Adrenal gland (tissue), 12 donors: ENCODE measurements around the gene ALAS2. TPM values are rescaled to one million over a fixed set of nuclear protein-coding genes. Genes with fewer than 3 reads are reported as not detected.

Source experiments
- DNase-seq, 7 donors: peaks; one replicate each; pipeline ENCODE4 v3.0.0-alpha.2; 2019 to 2020
- H3K27ac ChIP-seq, 5 donors: fragments of 200-600 bp; sonication (generic) in 4 of 5; 1 replicate in 3 of 5; 2 replicates in 2 of 5; pipeline versions ENCODE4 v1.5.1 to v1.8.0; 2016 to 2020; ENCODE audit warnings: mild to moderate bottlenecking in 1 of 5
- H3K27me3 ChIP-seq: fragments of 200-600 bp; 2 replicates; pipeline ENCODE4 v1.8.0; 2021
- H3K36me3 ChIP-seq, 2 donors: fragments of 200-600 bp; replicated peaks in 1 of 2; 1 replicate in 1 of 2; 2 replicates in 1 of 2; pipeline versions ENCODE4 v1.5.1 to v1.8.0; 2018 to 2022
- H3K4me1 ChIP-seq, 2 donors: fragments of 200-600 bp; replicated peaks in 1 of 2; 1 replicate in 1 of 2; 2 replicates in 1 of 2; pipeline versions ENCODE4 v1.5.1 to v1.8.0; 2018 to 2021
- H3K4me3 ChIP-seq, 4 donors: fragments of 200-600 bp; sonication (generic) in 3 of 4; one replicate each; pipeline ENCODE4 v1.5.1; 2016 to 2018
- H3K9me3 ChIP-seq, 3 donors: fragments of 200-600 bp; sonication (generic) in 1 of 3; replicated peaks in 1 of 3; 1 replicate in 2 of 3; 2 replicates in 1 of 3; pipeline versions ENCODE4 v1.5.1 to v1.8.0; 2016 to 2021
- CTCF ChIP-seq, 6 experiments: fragments of 450-650 bp in 4 of 6; fragments of 200-600 bp in 2 of 6; sonication (generic) in 1 of 6; IDR thresholded peaks; 1 replicate in 5 of 6; 2 replicates in 1 of 6; pipeline versions ENCODE4 v1.5.1 to v1.8.0; 2016 to 2021; ENCODE audit warnings: antibody characterized with exemption in 6 of 6, mild to moderate bottlenecking in 2 of 6, moderate library complexity in 1 of 6
- POLR2A ChIP-seq, 2 donors: fragments of 450-650 bp; IDR thresholded peaks; one replicate each; pipeline ENCODE4 v1.6.1; 2017; ENCODE audit warnings: antibody characterized with exemption in 2 of 2, mild to moderate bottlenecking in 2 of 2, moderate library complexity in 1 of 2
- WGBS, 4 donors: extraction: QIAGEN DNeasy Blood & Tissue Kit in 2 of 4; methylation state at CpG; one replicate each; pipeline versions ENCODE4 v1.1.5 to v1.1.7; 2013 to 2017; 5-methylcytosine and 5-hydroxymethylcytosine counted together
- intact Hi-C, 2 donors: fragments of 100-400 bp; cut with DNase I; formaldehyde crosslinking; loops; one replicate each; pipeline versions ENCODE4 v1.14.1 to v1.15.0; 2022 to 2023
- polyA plus RNA-seq, 3 donors: library from polyadenylated mRNA; stranded (reverse); fragments of 200-250 nt in 2 of 3; fragments of 350-450 nt in 1 of 3; fragmentation: Illumina TruSeq in 1 of 3; extraction: RNeasy Lipid Tissue Mini Kit (QIAGEN cat#74804) in 1 of 3; gene quantifications; one replicate each; pipeline ENCODE4 v1.2.3, GENCODE V29; 2013 to 2014
- total RNA-seq, 9 donors: library from RNA; depleted of rRNA in 4 of 9; stranded (reverse); fragments of >200 nt in 4 of 9; fragments of 120-200 nt in 1 of 9; fragmentation: NEBNext Ultra II Directional in 1 of 9; extraction: Animal tissue kit (Norgen Biotek cat#: 25700) in 1 of 9; gene quantifications; one replicate each; pipeline versions ENCODE4 v1.1.0 to v1.2.4, GENCODE V29; 2013 to 2023
- donor health status: healthy with polysubstance abuse.
- donor health status: Bipolar disorder and iron deficiency.
- donor health status: DM: yes; HTN: yes; CAD: no.
- donor health status: DM: no; HTN: no; CAD: no.
- donor health status: DM: no; HTN: no; CAD: no.
- donor health status: DM: yes; HTN: yes; CAD: no.

Gene ALAS2
- total and polyA plus RNA-seq, 12 donors, result 0.07 to 49.1 (median 2.5) TPM; not detected in 8

DNA sequence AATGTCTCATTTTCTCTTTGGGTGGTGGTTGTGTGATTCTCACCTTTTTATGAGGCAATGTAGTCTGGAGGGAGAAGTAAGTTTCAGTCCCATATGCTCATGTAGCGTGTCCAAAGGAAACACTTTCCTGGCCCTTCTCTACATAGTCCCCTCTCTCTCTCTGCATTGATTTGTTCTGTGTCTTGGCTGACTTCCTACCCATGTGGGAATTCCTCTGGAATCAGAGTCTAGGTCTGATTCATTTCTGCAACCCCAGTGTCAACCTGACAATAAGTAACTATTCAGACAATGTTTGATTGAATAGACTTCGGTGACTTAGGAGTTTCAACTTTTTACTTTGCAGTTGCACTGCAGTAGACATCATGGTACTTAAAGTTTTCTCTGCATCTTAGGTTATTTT lies 2.7 kb upstream of the ALAS2 start:
- Histone ChIP-seq H3K4me1 (no peaks in the 10 kb centered on the region), H3K4me3 (no peak overlapping the region), H3K9me3 (no peaks in the 10 kb centered on the region), H3K27ac (no peak overlapping the region), H3K36me3 (no peaks in the 10 kb centered on the region), H3K27me3 (no peaks in the 10 kb centered on the region)
- TF ChIP-seq CTCF (IDR thresholded peaks at IDR 0.05) (no peak), POLR2A (IDR thresholded peaks at IDR 0.05) (no peak)
- WGBS, 4 donors, result 72 to 83% (median 80%) methylated on average over 2 of the region's 2 CpGs
- DNase-seq, result no peak
- intact Hi-C loops, result no loop called here

DNA sequence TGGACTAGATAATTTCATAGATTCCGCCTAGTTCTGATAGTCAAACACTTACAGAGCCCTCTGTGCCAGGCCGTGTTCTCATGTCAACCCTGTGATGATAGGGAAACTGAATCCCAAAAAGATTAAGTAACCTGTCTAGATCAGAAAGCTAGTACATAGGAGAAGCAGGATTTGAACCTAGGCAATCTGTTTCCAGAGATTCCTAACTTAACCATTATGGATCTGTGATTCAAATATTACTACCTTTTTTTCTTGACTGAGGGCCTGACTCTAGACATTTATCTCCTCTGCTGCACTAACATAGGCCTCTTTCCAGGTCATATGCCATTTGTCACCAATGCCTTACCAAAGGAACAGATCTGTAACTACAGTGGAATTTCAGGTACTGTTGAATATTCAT lies 1.5 kb downstream of the ALAS2 start:
- no peak overlapping the region for H3K4me3 ChIP-seq
- no peaks in the 10 kb centered on the region for H3K9me3 ChIP-seq
- no peaks in the 10 kb centered on the region for H3K27me3 ChIP-seq
- DNase-seq, result no peak
- H3K4me1 ChIP-seq, result no peaks in the 10 kb centered on the region
- no peak overlapping the region for H3K27ac ChIP-seq
- WGBS, 4 donors, result 63 to 85% (median 76%) methylated on average over 2 of the region's 2 CpGs
- H3K36me3 ChIP-seq, result no peaks in the 10 kb centered on the region
- no peak for TF ChIP-seq POLR2A (IDR thresholded peaks at IDR 0.05)
- TF ChIP-seq CTCF (IDR thresholded peaks at IDR 0.05), result no peak
- intact Hi-C loops, result no loop called here

GRCh38 chrX:55028611-55029010 lies 2.2 kb downstream of the ALAS2 start:
- no peaks in the 10 kb centered on the region for H3K27me3 ChIP-seq
- no peak overlapping the region for H3K4me3 ChIP-seq
- no peaks in the 10 kb centered on the region for H3K4me1 ChIP-seq
- intact Hi-C loops, result no loop called here
- TF ChIP-seq CTCF (IDR thresholded peaks at IDR 0.05) (no peak), POLR2A (IDR thresholded peaks at IDR 0.05) (no peak)
- H3K36me3 ChIP-seq, result no peaks in the 10 kb centered on the region
- no peak for DNase-seq
- no peaks in the 10 kb centered on the region for H3K9me3 ChIP-seq
- H3K27ac ChIP-seq, result no peak overlapping the region

DNA sequence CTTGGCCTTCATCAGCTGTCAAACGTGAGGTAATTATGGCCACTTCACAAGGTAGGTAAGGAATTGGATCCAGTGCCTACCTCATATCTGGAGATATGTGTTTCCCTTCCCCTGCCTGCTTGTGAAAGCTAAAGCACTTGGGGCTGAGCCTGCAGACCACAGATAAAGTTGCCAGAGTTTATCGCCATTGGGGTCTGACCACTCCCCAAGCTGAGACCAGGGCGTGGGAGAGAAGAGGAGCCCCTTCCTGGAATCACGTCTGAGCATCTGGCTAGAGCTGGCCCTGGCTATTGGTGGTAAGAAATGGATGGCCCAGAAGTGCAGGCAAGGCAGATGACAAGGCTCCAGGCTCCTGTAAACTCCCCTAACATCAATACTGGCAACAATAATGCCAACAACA lies 2.7 kb downstream of the ALAS2 start:
- WGBS, 4 donors, result 58 to 90% (median 70%) methylated on average over 3 to 4 of the region's 4 CpGs

More for the DNA sequence above, 2.7 kb downstream of the ALAS2 start:
- TF ChIP-seq POLR2A (IDR thresholded peaks at IDR 0.05), result no peak
- no peak for TF ChIP-seq CTCF (IDR thresholded peaks at IDR 0.05)
- no peaks in the 10 kb centered on the region for H3K36me3 ChIP-seq
- no peaks in the 10 kb centered on the region for H3K27me3 ChIP-seq
- no peak for DNase-seq
- intact Hi-C loops, result no loop called here
- no peak overlapping the region for H3K27ac ChIP-seq
- no peak overlapping the region for H3K4me3 ChIP-seq
- no peaks in the 10 kb centered on the region for H3K4me1 ChIP-seq
- no peaks in the 10 kb centered on the region for H3K9me3 ChIP-seq
